GM12878 (cell line): ENCODE results near the gene PRCD. TPM values are rescaled to one million over a fixed set of nuclear protein-coding genes. Genes with fewer than 3 reads are reported as not detected.

ENCODE experiments used
- ATAC-seq: fragments of 200-7000 bp; cut with Tn5 transposase; 3 replicates; pipeline ENCODE4 v1.9.1; 2020; ENCODE audit warnings: mild to moderate bottlenecking, moderate library complexity
- BruUV-seq: library from RNA; stranded (reverse); fragments of 400-500 nt; replicated peaks from 2 replicates; lab custom pipeline; 2021; lab: Mats Ljungman, UMichigan
- CTCF ChIA-PET: fragments of 300-600 bp; sonication (Branson Sonifier 250); formaldehyde crosslinking; extraction: SDS; loops from one replicate; lab custom pipeline; 2021; ENCODE audit warnings: inconsistent platforms; lab: Yijun Ruan, JAX
- POLR2A ChIA-PET: fragments of 350-600 bp; formaldehyde crosslinking; extraction: SDS; loops from one replicate; lab custom pipeline; 2021; ENCODE audit warnings: inconsistent platforms; lab: Charles Lee
- RAD21 ChIA-PET: fragments of 300-600 bp; sonication (Branson Sonifier 250); formaldehyde crosslinking; loops from one replicate; lab custom pipeline; 2023; ENCODE audit warnings: antibody characterized with exemption; ENCODE audit not compliant: unreplicated experiment; lab: Charles Lee
- SMC1A ChIA-PET: fragments of 300-600 bp; sonication (Branson Sonifier 250); formaldehyde crosslinking; loops from one replicate; lab custom pipeline; 2023; ENCODE audit not compliant: unreplicated experiment, uncharacterized antibody; lab: Charles Lee
- DNase-seq: peaks from one replicate; pipeline ENCODE4 v3.0.0-alpha.2; 2011; ENCODE audit warnings: low read depth, low spot score
- FAIRE-seq: peaks from 3 replicates; lab custom pipeline; 2011; peaks lifted over from hg19 to GRCh38; lab: Jason Lieb, UNC
- H2AFZ ChIP-seq: 2 replicates; pipeline ENCODE4 v1.6.0; 2011; ENCODE audit warnings: low read depth, low read length, control low read depth; ENCODE audit not compliant: control insufficient read depth
- H3K27ac ChIP-seq: 2 replicates; pipeline ENCODE4 v1.5.1; 2011; ENCODE audit warnings: control low read depth; ENCODE audit not compliant: control insufficient read depth, insufficient read depth
- H3K27me3 ChIP-seq, 2 experiments: replicated peaks in 1 of 2; 2 replicates each; pipeline versions ENCODE4 v1.6.0 to v1.6.1; 2011; ENCODE audit warnings: low read length in 1 of 2; ENCODE audit not compliant: control insufficient read depth in 2 of 2, insufficient read depth in 2 of 2
- H3K36me3 ChIP-seq, 2 experiments: 2 replicates each; pipeline ENCODE4 v1.5.1; 2011; ENCODE audit warnings: low read length in 1 of 2; ENCODE audit not compliant: control insufficient read depth in 2 of 2, insufficient read depth in 2 of 2
- H3K4me1 ChIP-seq: 2 replicates; pipeline ENCODE4 v1.6.1; 2011; ENCODE audit warnings: mild to moderate bottlenecking, low read length, moderate library complexity, mixed read lengths; ENCODE audit not compliant: control insufficient read depth, insufficient read depth
- H3K4me2 ChIP-seq: 2 replicates; pipeline ENCODE4 v1.6.0; 2011; ENCODE audit warnings: control low read depth; ENCODE audit not compliant: control insufficient read depth, insufficient read depth
- H3K4me3 ChIP-seq: fragments of 200-600 bp; sonication (generic); 2 replicates; pipeline ENCODE4 v1.5.1; 2016
- H3K79me2 ChIP-seq: 2 replicates; pipeline ENCODE4 v1.6.0; 2011; ENCODE audit warnings: low read length; ENCODE audit not compliant: control insufficient read depth, insufficient read depth
- H3K9ac ChIP-seq: 2 replicates; pipeline ENCODE4 v1.8.0; 2011; ENCODE audit warnings: low read length, control low read depth, mixed read lengths; ENCODE audit not compliant: control insufficient read depth, insufficient read depth
- H3K9me3 ChIP-seq: replicated peaks from 3 replicates; pipeline ENCODE4 v1.5.1; 2011; ENCODE audit warnings: mild to moderate bottlenecking, low read length; ENCODE audit not compliant: control insufficient read depth, insufficient read depth
- H4K20me1 ChIP-seq: 2 replicates; pipeline ENCODE4 v1.6.0; 2011; ENCODE audit not compliant: control insufficient read depth, insufficient read depth
- BACH1 ChIP-seq: fragments of 450-650 bp; IDR thresholded peaks from 2 replicates; pipeline ENCODE4 v1.6.1; 2017; ENCODE audit warnings: mild to moderate bottlenecking, borderline replicate concordance
- BRCA1 ChIP-seq: IDR thresholded peaks from 2 replicates; pipeline ENCODE4 v1.6.1; 2011; ENCODE audit warnings: low read depth, low read length, improper control_type of control experiment
- YBX1 ChIP-seq: fragments of 450-650 bp; IDR thresholded peaks from 2 replicates; pipeline ENCODE4 v1.6.1; 2016; ENCODE audit warnings: antibody characterized with exemption
- WGBS: methylation state at CpG from one replicate; pipeline ENCODE4 v1.1.6; 2016; ENCODE audit warnings: low lambda C conversion rate; ENCODE audit not compliant: insufficient replicate concordance, insufficient coverage; ENCODE audit errors: missing lambda C conversion rate; 5-methylcytosine and 5-hydroxymethylcytosine counted together
- in situ Hi-C: fragments of 300-500 bp; cut with MboI; formaldehyde crosslinking; loops from 9 replicates; pipeline ENCODE4 v1.14.3; 2018; ENCODE audit warnings: mixed read lengths
- intact Hi-C: fragments of 100-400 bp; cut with micrococcal nuclease; formaldehyde crosslinking; loops from one replicate; pipeline ENCODE4 v1.14.2; 2022; ENCODE audit not compliant: unreplicated experiment
- polyA plus RNA-seq, 11 experiments: library from polyadenylated mRNA; depleted of rRNA in 4 of 11; unstranded in 6 of 11; stranded (reverse) in 5 of 11; fragments of >200 nt; fragmentation: Nextera tagmentation in 4 of 11; fragmentation: Illumina TruSeq in 1 of 11; extraction: Ambion mirVana in 4 of 11; extraction: Trizol in 1 of 11; gene quantifications; 1 replicate in 1 of 11; 2 replicates in 10 of 11; pipeline versions ENCODE4 v1.2.1 to v1.2.3, GENCODE V29; 2011 to 2016; ENCODE audit warnings: inconsistent platforms in 2 of 11, missing spikeins in 2 of 11, low read depth in 1 of 11
- total RNA-seq, 4 experiments: library from RNA; depleted of rRNA in 3 of 4; stranded (reverse); fragments of >200 nt in 3 of 4; fragmentation: Illumina TruSeq in 1 of 4; extraction: Trizol in 1 of 4; gene quantifications; 2 replicates each; pipeline versions ENCODE4 v1.2.1 to v1.2.3, GENCODE V29; 2013 to 2021
- TF ChIP-seq, protein P1 (sequence below): fragments of 450-650 bp; IDR thresholded peaks from 2 replicates; pipeline ENCODE4 v1.6.1; 2016; ENCODE audit warnings: mild to moderate bottlenecking

PRCD gene
- total and polyA plus RNA-seq, 10 of the 15 experiments (the other 5 are each of a cell fraction or from before 2014, with no cell fraction given), result 0.18 to 0.95 (median 0.34) TPM; not detected in 4

DNA sequence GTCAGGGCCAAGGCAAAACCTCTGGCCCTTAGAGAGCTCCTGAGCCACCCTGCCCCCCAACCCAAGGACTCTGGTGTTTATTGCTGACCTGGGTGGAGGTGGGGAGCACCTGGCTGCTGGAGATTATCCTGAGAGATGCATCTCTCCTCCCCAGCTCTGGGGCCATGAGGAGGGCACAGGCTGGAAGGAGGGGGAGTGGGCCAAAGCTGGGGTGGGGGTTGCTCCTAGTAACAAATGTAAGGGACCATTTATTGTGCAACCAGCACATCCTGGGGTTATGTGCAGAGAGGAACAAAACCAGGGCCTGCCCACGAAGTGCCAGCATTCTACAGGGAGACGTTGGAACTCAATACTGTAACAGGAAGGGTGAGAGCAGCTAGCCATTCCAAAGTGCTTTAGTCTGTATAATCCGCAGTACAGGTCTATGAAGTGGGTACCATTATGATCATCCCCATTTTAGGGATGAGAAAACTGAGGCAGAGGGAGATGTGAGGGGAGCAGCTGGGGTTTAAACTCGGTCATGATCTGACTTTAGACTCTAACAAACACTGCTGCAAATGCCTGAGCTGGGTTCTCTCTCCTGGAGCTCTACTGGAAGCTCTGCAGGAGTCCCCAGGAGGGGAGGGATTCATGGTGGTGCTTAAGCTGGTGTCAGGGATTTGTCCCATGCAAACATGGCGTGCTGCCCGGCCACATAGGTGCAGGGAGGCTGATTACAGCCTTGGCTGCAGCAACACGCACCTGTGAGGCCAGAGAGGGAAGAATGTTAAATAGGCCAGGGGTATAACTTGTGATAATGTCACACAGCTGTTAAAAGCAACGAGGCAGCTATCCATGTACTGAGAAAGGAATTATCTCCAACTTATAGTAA lies 37.3 kb upstream of the PRCD start:
- WGBS, result 58% methylated on average over 8 of the region's 8 CpGs
- intact Hi-C loops, result no loop called here
- SMC1A ChIA-PET, result interaction anchor here (1.0 to 8.7 kb wide), 9 partner anchors 9 to 49 kb away, joined by 3 to 115 read pairs (median 7); partner anchors contain the start of genes AANAT and UBE2O
- in situ Hi-C loops, result no loop called here
- no peak overlapping the region for H3K4me3 ChIP-seq
- TF ChIP-seq YBX1, result no peak
- TF ChIP-seq BRCA1, result no peak
- TF ChIP-seq, protein P1, sequence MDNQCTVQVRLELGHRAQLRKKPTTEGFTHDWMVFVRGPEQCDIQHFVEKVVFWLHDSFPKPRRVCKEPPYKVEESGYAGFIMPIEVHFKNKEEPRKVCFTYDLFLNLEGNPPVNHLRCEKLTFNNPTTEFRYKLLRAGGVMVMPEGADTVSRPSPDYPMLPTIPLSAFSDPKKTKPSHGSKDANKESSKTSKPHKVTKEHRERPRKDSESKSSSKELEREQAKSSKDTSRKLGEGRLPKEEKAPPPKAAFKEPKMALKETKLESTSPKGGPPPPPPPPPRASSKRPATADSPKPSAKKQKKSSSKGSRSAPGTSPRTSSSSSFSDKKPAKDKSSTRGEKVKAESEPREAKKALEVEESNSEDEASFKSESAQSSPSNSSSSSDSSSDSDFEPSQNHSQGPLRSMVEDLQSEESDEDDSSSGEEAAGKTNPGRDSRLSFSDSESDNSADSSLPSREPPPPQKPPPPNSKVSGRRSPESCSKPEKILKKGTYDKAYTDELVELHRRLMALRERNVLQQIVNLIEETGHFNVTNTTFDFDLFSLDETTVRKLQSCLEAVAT, result no peak
- no peak for TF ChIP-seq BACH1
- TF ChIP-seq, all 136 proteins: peak for 0
- peaks cover 34% of the 10 kb centered on the region for H3K4me1 ChIP-seq
- FAIRE-seq (no peak), DNase-seq (no peak), ATAC-seq (no peak)
- no peak overlapping the region for H3K9ac ChIP-seq
- no TSS peak for BruUV-seq
- no peak overlapping the region for H3K4me2 ChIP-seq
- H4K20me1 ChIP-seq, result no peaks in the 10 kb centered on the region
- no peaks in the 10 kb centered on the region for H3K9me3 ChIP-seq
- ChIA-PET RAD21 (interaction anchor here (0.7 to 5.4 kb wide), 8 partner anchors 10 to 1869 kb away, joined by 3 to 34 read pairs (median 4); partner anchors contain the start of gene AANAT), CTCF (interaction anchor here (0.7 to 8.9 kb wide), 13 partner anchors 10 to 105 kb away, joined by 3 to 186 read pairs (median 9); partner anchors contain the start of gene AANAT), POLR2A (interaction anchor here (0.5 to 9.0 kb wide), 10 partner anchors 10 to 312 kb away, joined by 3 to 101 read pairs (median 5); no protein-coding TSS in a partner anchor)
- H3K27me3 ChIP-seq, result no peaks in the 10 kb centered on the region; a peak in 1 of 4 replicates
- H3K79me2 ChIP-seq, result peaks cover 35% of the 10 kb centered on the region
- no peak overlapping the region for H3K27ac ChIP-seq
- no peaks in the 10 kb centered on the region; a peak in 1 of 4 replicates for H3K36me3 ChIP-seq
- no peak overlapping the region for H2AFZ ChIP-seq
